Caki2 (cell line): ENCODE measurements around the gene NXPH1. TPM values are rescaled to one million over a fixed set of nuclear protein-coding genes. Genes with fewer than 3 reads are reported as not detected.
A peak's percentile ranks its signal among the peaks of the same experiment; 100 is the strongest.

Experiments
- DNase-seq: peaks from one replicate; pipeline ENCODE4 v3.0.0-alpha.2; 2015; ENCODE audit warnings: low read depth
- in situ Hi-C: cut with HindIII; loops from 2 replicates; pipeline ENCODE4 v1.10.0; 2016; ENCODE audit warnings: low sequenced_read_pairs, low pct_unique_long_range_greater_than_20kb, mixed read lengths
- total RNA-seq: library from RNA; depleted of rRNA; stranded (reverse); fragments of >200 nt; shearing (Covaris generic); gene quantifications from 2 replicates; pipeline ENCODE4 v1.2.3, GENCODE V29; 2014; ENCODE audit warnings: low replicate concordance; rRNA removed

The NXPH1 gene
- total RNA-seq = 0.14 TPM in 1 of 2 replicates, not detected in the other

GRCh38 chr7:8433477-8434289 lies at the start of gene NXPH1:
TSS of gene NXPH1 (plus strand) at chr7:8433609.
- in situ Hi-C loops = no loop called here
- DNase-seq = peak; percentile 37

GRCh38 chr7:8384901-8385300 lies 48.5 kb upstream of the NXPH1 start:
- in situ Hi-C loops = no loop called here
- no peak for DNase-seq

GRCh38 chr7:8386926-8387550 lies 46.4 kb upstream of the NXPH1 start:
- no peak for DNase-seq
- in situ Hi-C loops = no loop called here

GRCh38 chr7:8387551-8388256 lies 45.7 kb upstream of the NXPH1 start:
- in situ Hi-C loops = no loop called here
- no peak for DNase-seq

- in situ Hi-C loops = no loop called here
- no peak for DNase-seq
Observed at GRCh38 chr7:8388257-8388625, 45.2 kb upstream of the NXPH1 start.

GRCh38 chr7:8389593-8390261 lies 43.7 kb upstream of the NXPH1 start:
- in situ Hi-C loops = no loop called here
- peak; percentile 56 for DNase-seq

- in situ Hi-C loops = no loop called here
- no peak for DNase-seq
Observed at GRCh38 chr7:8390262-8390626, 43.2 kb upstream of the NXPH1 start.

GRCh38 chr7:8391353-8392062 lies 41.9 kb upstream of the NXPH1 start:
- in situ Hi-C loops = no loop called here
- no peak for DNase-seq

- no peak for DNase-seq
- in situ Hi-C loops = no loop called here
Observed at GRCh38 chr7:8396294-8396693, 37.1 kb upstream of the NXPH1 start.

- in situ Hi-C loops = no loop called here
- no peak for DNase-seq
Observed at GRCh38 chr7:8408871-8409270, 24.5 kb upstream of the NXPH1 start.

GRCh38 chr7:8411103-8411502 lies 22.3 kb upstream of the NXPH1 start:
- in situ Hi-C loops = no loop called here
- DNase-seq = no peak

GRCh38 chr7:8413600-8413999 lies 19.8 kb upstream of the NXPH1 start:
- DNase-seq = no peak
- in situ Hi-C loops = no loop called here

GRCh38 chr7:8418629-8419245 lies 14.7 kb upstream of the NXPH1 start:
- in situ Hi-C loops = no loop called here
- peak; percentile 32 for DNase-seq

GRCh38 chr7:8422177-8422576 lies 11.2 kb upstream of the NXPH1 start:
- DNase-seq = no peak
- in situ Hi-C loops = no loop called here

- DNase-seq = no peak
- in situ Hi-C loops = no loop called here
Observed at GRCh38 chr7:8423057-8423456, 10.4 kb upstream of the NXPH1 start.

- in situ Hi-C loops = no loop called here
- no peak for DNase-seq
Observed at GRCh38 chr7:8425223-8425622, 8.2 kb upstream of the NXPH1 start.

GRCh38 chr7:8430643-8431042 lies 2.8 kb upstream of the NXPH1 start:
- no peak for DNase-seq
- in situ Hi-C loops = no loop called here
